OCI-LY1 (cell line): ENCODE data around the gene TMPRSS13.

Source experiments
- H2AFZ ChIP-seq: fragments of 200-600 bp; sonication (generic), shearing (Covaris generic); 2 replicates; pipeline ENCODE4 v1.6.0; 2014; ENCODE audit warnings: antibody characterized with exemption, mild to moderate bottlenecking, low read length
- H3F3A ChIP-seq: fragments of 200-600 bp; sonication (generic), shearing (Covaris generic); 2 replicates; pipeline ENCODE4 v1.6.0; 2014; ENCODE audit warnings: mild to moderate bottlenecking, antibody characterized with exemption, low read length, moderate library complexity; ENCODE audit not compliant: insufficient read depth
- H3K27ac ChIP-seq: fragments of 200-600 bp; sonication (generic); 2 replicates; pipeline ENCODE4 v1.5.1; 2014; ENCODE audit warnings: low read length, mixed run types, mild to moderate bottlenecking, low read depth; ENCODE audit not compliant: poor library complexity, severe bottlenecking
- H3K27me3 ChIP-seq: fragments of 200-600 bp; sonication (generic); 2 replicates; pipeline ENCODE4 v1.6.0; 2014; ENCODE audit warnings: antibody characterized with exemption, mild to moderate bottlenecking, low read length, moderate library complexity; ENCODE audit not compliant: insufficient read depth
- H3K36me3 ChIP-seq: fragments of 200-600 bp; sonication (generic); 2 replicates; pipeline ENCODE4 v1.6.1; 2014; ENCODE audit warnings: mild to moderate bottlenecking, antibody characterized with exemption, low read length, moderate library complexity, mixed read lengths; ENCODE audit not compliant: insufficient read depth
- H3K4me1 ChIP-seq: fragments of 200-600 bp; sonication (generic); 2 replicates; pipeline ENCODE4 v1.5.1; 2014; ENCODE audit warnings: mild to moderate bottlenecking, low read length, moderate library complexity; ENCODE audit not compliant: insufficient read depth, severe bottlenecking
- H3K4me2 ChIP-seq: fragments of 200-600 bp; sonication (generic), shearing (Covaris generic); 2 replicates; pipeline ENCODE4 v1.6.1; 2014; ENCODE audit warnings: low read length
- H3K4me3 ChIP-seq: fragments of 200-600 bp; sonication (generic); 2 replicates; pipeline ENCODE4 v1.5.1; 2014; ENCODE audit warnings: low read length, low read depth, mild to moderate bottlenecking, mixed read lengths; ENCODE audit not compliant: poor library complexity, severe bottlenecking
- H3K79me2 ChIP-seq: fragments of 200-600 bp; shearing (Covaris generic); 2 replicates; pipeline ENCODE4 v1.6.1; 2016; ENCODE audit warnings: mixed run types, low read length, mixed read lengths; ENCODE audit not compliant: insufficient read depth
- H3K9ac ChIP-seq: fragments of 200-600 bp; sonication (generic), shearing (Covaris generic); 2 replicates; pipeline ENCODE4 v1.6.1; 2014; ENCODE audit warnings: mild to moderate bottlenecking, low read length, mixed read lengths
- H3K9me2 ChIP-seq: fragments of 200-600 bp; sonication (generic), shearing (Covaris generic); 2 replicates; pipeline ENCODE4 v1.6.1; 2014; ENCODE audit warnings: low read depth, mild to moderate bottlenecking, low read length, mixed read lengths
- H3K9me3 ChIP-seq: fragments of 200-600 bp; shearing (Covaris generic); 2 replicates; pipeline ENCODE4 v1.6.1; 2014; ENCODE audit warnings: low read length, mixed read lengths
- H4K20me1 ChIP-seq: fragments of 200-600 bp; sonication (generic), shearing (Covaris generic); 2 replicates; pipeline ENCODE4 v1.6.0; 2016; ENCODE audit warnings: mild to moderate bottlenecking, low read length; ENCODE audit not compliant: insufficient read depth
- EZH2 ChIP-seq: fragments of 200-600 bp; sonication (generic), shearing (Covaris generic); IDR thresholded peaks from 2 replicates; pipeline ENCODE4 v1.8.0; 2017; ENCODE audit warnings: borderline replicate concordance, mixed run types, mild to moderate bottlenecking, antibody characterized with exemption, low read length, moderate library complexity, mixed read lengths
- TF ChIP-seq, protein P1 (sequence below): fragments of 200-600 bp; sonication (generic), shearing (Covaris generic); IDR thresholded peaks from 2 replicates; pipeline ENCODE4 v1.5.1; 2017; ENCODE audit warnings: mild to moderate bottlenecking, antibody characterized with exemption, low read length, moderate library complexity, mixed read lengths

TMPRSS13 gene

DNA sequence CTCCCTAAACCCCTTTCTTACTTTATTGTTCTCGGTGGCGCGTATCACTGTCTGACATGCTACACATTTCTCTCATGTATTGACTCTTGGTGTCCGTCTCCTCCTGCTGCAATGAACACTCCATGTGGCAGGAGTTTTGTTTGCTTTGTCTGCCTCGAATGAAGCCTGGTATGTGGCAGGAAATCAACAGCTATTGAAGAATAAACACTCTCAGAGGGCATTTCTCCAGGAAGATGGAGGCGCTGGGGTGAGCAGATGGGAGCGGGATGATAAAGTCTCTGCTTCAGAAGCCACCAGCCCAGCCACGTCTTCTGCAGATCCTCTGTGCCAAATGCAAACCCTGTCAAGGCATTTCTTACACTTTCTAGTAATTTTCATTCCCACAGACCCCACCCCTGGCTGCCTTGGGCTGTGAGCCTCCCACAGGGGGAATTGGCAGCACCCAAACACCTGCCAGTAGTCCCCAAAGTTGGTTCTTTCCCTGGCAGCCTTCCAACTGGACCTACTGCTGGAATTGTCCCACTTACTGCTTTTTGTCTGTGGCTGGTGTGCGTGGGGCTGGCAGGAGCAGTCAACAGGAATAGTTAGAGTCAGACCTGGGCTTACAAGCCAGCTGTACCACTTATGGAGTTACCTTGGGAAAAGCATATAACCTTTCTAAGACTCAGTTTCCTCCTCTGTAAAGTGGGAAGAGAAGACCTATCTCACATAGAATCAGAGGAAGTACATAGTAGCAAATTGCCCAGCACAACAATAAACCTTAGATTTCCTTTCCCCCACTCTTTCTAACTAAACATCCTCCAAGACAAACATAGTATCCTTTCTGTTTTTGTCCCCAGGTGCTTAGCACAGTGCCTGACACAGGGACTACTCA, 43.7 kb upstream of the TMPRSS13 start:
- Histone ChIP-seq H3F3A (no peaks in the 10 kb centered on the region), H3K27me3 (no peaks in the 10 kb centered on the region), H3K4me3 (no peak overlapping the region), H3K36me3 (no peaks in the 10 kb centered on the region), H4K20me1 (no peaks in the 10 kb centered on the region), H3K9ac (no peak overlapping the region), H3K27ac (no peak overlapping the region), H3K79me2 (no peaks in the 10 kb centered on the region), H3K4me1 (no peaks in the 10 kb centered on the region), H3K9me2 (no peaks in the 10 kb centered on the region), H2AFZ (no peak overlapping the region), H3K9me3 (no peaks in the 10 kb centered on the region), H3K4me2 (no peak overlapping the region)
- TF ChIP-seq EZH2 = no peak
- TF ChIP-seq, protein P1, sequence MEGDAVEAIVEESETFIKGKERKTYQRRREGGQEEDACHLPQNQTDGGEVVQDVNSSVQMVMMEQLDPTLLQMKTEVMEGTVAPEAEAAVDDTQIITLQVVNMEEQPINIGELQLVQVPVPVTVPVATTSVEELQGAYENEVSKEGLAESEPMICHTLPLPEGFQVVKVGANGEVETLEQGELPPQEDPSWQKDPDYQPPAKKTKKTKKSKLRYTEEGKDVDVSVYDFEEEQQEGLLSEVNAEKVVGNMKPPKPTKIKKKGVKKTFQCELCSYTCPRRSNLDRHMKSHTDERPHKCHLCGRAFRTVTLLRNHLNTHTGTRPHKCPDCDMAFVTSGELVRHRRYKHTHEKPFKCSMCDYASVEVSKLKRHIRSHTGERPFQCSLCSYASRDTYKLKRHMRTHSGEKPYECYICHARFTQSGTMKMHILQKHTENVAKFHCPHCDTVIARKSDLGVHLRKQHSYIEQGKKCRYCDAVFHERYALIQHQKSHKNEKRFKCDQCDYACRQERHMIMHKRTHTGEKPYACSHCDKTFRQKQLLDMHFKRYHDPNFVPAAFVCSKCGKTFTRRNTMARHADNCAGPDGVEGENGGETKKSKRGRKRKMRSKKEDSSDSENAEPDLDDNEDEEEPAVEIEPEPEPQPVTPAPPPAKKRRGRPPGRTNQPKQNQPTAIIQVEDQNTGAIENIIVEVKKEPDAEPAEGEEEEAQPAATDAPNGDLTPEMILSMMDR = no peak

- Histone ChIP-seq H4K20me1 (no peaks in the 10 kb centered on the region), H2AFZ (no peak overlapping the region), H3K9me3 (no peaks in the 10 kb centered on the region), H3K36me3 (no peaks in the 10 kb centered on the region), H3K79me2 (no peaks in the 10 kb centered on the region), H3K9ac (no peak overlapping the region), H3K4me1 (no peaks in the 10 kb centered on the region), H3K4me3 (no peak overlapping the region), H3K27me3 (no peaks in the 10 kb centered on the region), H3K27ac (no peak overlapping the region), H3K4me2 (no peak overlapping the region), H3F3A (no peaks in the 10 kb centered on the region), H3K9me2 (no peaks in the 10 kb centered on the region)
- TF ChIP-seq EZH2 = no peak
- TF ChIP-seq, protein P1 = no peak
These were observed 42.8 kb upstream of the TMPRSS13 start for GRCh38 chr11:117972044-117972443.

GRCh38 chr11:117970400-117971024, 41.3 kb upstream of the TMPRSS13 start:
- H3K27ac ChIP-seq = no peak overlapping the region
- H3K27me3 ChIP-seq = no peaks in the 10 kb centered on the region
- no peak overlapping the region for H3K4me3 ChIP-seq
- no peaks in the 10 kb centered on the region for H3K36me3 ChIP-seq
- H3K4me2 ChIP-seq = no peak overlapping the region
- no peak overlapping the region for H2AFZ ChIP-seq
- no peak overlapping the region for H3K9ac ChIP-seq
- no peaks in the 10 kb centered on the region for H3K4me1 ChIP-seq
- no peaks in the 10 kb centered on the region for H3F3A ChIP-seq
- H3K79me2 ChIP-seq = no peaks in the 10 kb centered on the region
- H3K9me3 ChIP-seq = no peaks in the 10 kb centered on the region
- no peaks in the 10 kb centered on the region for H3K9me2 ChIP-seq
- no peaks in the 10 kb centered on the region for H4K20me1 ChIP-seq
- no peak for TF ChIP-seq EZH2
- TF ChIP-seq, protein P1 = no peak
